GM18951 (cell line): Measurements from ENCODE around the gene WASF3.
"Not testable (repeated sequence)": the region's sequence is repeated elsewhere in the genome, so short reads cannot be mapped to it uniquely, and the experiment has no call there.

Source experiments
- POLR2A ChIP-seq: IDR thresholded peaks from 4 replicates; pipeline ENCODE4 v1.6.1; 2011; ENCODE audit warnings: mild to moderate bottlenecking; ENCODE audit not compliant: insufficient read length, insufficient read depth; ENCODE audit errors: extremely low read depth
- in situ Hi-C: fragments of 300-500 bp; cut with MboI; formaldehyde crosslinking; loops from one replicate; pipeline ENCODE4 v1.12.0; 2022; ENCODE audit warnings: low sequenced_read_pairs, mixed read lengths, inconsistent platforms; ENCODE audit not compliant: unreplicated experiment

The WASF3 gene

DNA sequence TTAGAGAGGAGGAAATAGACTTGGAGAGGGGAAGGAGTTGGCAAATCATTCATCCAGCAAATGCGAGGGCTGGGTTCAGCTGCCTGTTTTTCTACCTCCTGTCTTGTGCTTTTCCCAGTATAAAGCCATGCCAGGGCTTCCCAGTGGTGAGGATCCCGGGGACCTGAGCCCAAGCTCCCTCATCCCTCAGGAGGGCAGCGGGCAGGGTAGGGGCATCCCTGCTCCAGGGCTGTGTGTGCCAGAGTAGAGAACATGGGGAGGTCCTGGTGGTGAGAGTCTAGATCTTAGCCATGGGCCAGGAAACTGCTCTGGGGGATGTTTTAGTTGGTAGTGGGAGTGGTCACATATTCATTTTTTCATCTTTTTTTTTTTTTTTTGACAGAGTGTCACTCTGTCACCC is 159.5 kb downstream of the WASF3 start:
- in situ Hi-C loops, result no loop called here
- no peak for TF ChIP-seq POLR2A

DNA sequence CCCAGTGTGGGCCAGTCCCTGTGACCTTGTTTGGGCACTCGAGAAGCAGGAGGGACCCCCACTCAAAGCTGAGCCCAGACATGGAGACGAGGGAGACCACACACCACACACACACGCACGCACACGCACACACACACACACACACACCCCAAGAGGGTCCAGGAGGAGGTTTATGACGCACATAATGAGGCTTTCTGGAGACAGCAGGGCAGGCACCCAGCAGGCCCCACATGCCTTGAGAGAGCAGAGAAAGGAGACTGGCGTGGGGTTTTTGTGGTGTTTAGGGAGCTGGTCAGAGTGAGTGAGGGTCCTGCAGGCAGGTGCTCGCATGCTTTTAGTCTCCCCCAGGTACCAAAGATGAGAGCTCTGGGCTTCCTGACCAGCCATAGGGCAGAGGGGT is 160.7 kb downstream of the WASF3 start:
- in situ Hi-C loops, result no loop called here
- no peak for TF ChIP-seq POLR2A

DNA sequence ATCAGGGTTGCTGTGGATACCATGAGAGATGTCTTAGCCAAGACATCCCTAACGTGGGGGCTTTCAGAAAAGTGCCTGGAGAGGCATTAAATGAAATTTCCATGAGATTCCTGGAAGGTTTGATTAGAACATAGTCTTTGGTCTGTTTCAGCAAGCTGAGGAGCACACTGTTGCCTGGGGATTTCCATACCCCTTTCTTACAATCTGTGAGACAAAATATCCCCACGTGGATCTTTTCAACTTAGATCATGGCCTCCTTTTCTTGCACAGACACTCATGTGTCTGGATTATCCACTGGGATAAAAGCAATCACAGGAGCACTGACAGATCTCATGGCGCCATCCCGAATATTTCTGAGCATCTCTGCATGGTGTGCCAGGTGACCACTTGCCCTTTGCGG is 161.4 kb downstream of the WASF3 start:
- in situ Hi-C loops, result no loop called here
- TF ChIP-seq POLR2A, result no peak

DNA sequence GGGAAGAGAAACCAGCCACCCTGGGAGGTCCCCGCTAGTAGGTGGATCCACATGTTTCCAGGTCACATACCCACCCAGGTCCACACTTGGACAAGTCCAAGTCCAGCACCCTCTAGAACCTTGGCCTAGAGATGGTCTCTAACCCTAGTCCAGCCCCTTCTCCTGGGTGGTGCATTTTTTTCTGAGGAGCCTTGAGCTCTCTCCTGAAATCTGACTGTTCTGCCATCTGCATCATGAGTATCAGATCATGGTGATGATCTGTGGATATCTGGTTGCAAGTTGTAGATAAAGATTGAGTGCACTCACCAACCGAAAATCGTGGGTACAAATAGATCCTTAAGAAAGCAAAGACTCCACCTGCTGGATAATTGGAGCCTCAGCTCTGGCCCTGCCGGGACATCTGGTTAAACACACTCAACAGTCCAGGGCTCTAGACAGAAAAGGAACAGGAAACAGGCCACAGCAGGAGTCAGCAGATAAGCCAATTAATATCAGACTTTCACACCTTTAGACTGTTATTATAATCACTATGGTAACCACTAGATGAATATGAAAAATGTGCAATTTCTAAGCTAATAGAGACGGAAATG is 162.0 kb downstream of the WASF3 start:
- in situ Hi-C loops, result no loop called here
- no peak for TF ChIP-seq POLR2A

DNA sequence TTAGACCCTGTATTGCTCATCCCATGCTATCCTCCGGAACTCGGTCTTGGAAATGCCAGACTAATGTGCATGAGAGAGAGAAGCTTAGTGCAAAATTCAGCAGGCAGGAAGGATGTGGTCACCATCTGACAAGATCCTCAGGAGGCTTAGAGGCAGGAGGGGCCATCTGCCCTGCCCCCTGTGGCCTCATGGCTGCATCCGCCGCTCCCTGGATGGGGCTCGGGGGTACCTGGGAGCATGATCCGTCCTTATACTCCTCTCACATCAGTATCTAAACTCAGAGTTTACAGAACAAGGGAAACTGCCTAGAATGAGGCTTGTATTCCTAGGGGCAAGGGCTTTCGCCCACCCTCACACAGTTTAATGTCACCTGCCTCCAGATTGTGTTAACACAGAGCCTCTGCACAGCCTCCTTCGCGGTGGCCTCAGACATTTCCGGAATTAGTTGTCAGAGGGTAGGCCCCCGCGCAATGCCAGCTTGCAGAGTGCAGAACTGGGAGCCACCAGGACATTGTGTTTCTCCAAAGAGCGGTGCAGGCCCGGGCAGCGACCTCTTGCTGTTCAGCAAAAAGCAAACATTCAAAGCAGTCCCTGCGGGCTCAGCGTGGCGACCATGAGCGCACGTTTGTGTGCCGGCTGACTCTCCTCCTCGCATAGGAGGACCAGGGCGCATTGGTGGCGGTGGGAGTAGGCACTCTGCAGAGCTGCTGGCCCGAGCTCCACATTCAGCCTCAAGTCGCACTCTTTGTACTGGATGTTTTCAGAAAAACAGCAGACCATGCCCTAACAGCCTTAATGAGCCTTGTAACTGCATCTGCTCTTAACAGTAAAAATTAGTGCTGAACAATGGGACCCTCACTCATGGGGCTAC is 164.0 kb downstream of the WASF3 start:
- TF ChIP-seq POLR2A, result no peak
- in situ Hi-C loops, result no loop called here

DNA sequence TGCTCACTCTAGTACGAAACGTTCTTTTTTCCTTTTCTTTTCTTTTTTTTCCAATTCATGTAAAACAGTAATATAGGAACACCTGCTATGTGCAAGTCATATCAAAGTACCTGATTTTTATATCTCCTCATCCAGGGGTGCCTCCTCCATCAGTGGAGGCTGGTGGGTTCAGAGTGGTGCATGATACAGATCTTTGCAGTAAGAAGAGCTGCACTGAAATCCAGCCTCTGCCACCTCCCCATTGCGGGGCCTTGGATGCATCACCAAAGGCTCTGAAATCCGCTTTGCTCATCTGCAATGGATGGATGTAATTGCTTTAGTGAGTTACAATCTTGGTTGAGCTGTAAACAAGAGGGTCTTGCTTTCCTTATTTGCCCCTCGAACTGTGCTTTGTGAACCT is 164.8 kb downstream of the WASF3 start:
- in situ Hi-C loops, result no loop called here
- TF ChIP-seq POLR2A, result no peak

DNA sequence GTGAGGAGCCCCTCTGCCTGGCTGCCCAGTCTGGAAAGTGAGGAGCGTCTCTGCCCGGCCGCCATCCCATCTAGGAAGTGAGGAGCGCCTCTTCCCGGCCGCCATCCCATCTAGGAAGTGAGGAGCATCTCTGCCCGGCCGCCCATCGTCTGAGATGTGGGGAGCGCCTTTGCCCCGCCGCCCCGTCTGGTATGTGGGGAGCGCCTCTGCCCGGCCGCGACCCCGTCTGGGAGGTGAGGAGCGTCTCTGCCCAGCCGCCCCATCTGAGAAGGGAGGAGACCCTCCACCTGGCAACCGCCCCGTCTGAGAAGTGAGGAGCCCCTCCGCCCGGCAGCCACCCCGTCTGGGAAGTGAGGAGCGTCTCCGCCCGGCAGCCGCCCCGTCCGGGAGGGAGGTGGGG is 166.1 kb downstream of the WASF3 start:
- in situ Hi-C loops, result not testable (repeated sequence)

DNA sequence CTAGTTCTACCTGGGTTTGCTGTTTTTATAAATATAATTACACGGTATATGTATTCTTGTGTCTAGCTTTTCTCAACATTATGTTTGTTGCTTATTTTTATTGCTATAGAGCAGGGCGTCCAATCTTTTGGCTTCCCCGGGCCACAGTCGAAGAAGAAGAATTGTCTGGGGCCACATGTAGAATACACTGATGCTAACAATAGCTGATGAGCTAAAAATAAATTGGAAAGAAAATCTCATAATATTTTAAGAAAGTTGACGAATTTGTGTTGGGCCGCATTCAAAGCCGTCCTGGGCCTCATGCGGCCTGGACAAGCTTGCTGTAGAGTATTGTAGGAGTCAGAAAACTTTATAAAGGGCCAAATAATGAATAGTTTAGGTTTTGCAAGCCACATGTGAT is 169.2 kb downstream of the WASF3 start:
- no peak for TF ChIP-seq POLR2A
- in situ Hi-C loops, result no loop called here

DNA sequence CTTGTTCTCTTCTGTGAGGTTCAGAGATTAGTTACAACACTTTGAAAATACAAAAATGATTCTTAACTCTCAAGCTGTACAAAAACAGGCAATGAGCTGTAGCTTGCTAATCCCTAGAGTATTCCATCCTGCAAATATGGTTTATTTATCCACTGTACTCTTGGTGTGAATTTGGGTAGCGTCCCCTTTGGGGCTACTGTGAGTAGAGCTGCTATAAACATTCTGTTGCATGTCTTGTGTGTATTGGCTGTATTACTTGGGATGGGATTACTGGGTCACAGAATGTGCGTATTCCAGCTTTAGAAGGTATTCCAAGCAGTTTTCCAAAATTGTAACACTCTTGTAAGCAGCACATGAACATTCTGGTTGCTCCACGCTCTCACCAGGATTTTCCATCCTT is 169.6 kb downstream of the WASF3 start:
- in situ Hi-C loops, result no loop called here

DNA sequence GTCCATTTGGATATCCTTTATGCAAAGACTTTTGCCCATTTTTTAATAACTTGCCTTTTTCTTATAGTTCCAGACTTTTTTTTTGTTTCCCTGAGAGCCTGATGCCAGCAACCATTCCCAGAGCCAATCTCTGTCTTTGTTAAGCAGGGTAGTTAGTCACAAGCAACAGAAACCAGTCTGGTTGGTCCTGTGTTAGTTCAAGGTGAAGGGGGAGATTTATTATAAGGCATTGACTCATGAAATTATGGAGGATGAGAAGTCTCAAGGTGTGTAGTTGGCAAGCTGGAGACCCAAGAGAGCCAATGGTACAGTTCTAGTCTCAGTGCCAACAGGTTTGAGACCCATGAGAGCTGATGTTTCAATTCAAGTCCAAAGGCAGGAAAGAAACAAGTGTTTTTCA is 170.2 kb downstream of the WASF3 start:
- no peak for TF ChIP-seq POLR2A
- in situ Hi-C loops, result no loop called here

More for the DNA sequence above, 169.6 kb downstream of the WASF3 start:
- TF ChIP-seq POLR2A, result no peak

DNA sequence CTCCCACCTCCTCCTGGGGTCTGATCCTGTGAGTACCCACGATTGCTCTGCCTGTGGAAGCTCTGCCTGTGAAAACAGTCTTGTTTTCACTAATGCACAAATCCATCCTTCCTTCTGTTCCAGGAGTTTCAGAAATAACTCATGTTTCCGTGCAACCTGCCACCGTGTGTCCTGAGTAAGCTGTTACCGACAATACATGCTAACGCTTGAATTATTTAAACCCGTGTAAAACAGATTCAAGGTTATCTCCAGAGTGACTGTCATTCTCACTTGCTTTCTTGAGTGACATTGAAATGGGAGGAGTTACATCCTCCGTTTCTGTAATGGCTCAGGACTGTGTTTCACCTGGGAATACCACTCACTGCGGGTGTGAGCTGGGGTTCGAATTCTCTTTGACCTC is 178.2 kb downstream of the WASF3 start:
- no peak for TF ChIP-seq POLR2A
- in situ Hi-C loops, result no loop called here
